Karpas-422 (cell line): ENCODE results near the gene TM9SF2. TPM values are rescaled to one million over a fixed set of nuclear protein-coding genes. Genes with fewer than 3 reads are reported as not detected.

Experiments
- DNase-seq: peaks from one replicate; pipeline ENCODE4 v3.0.0-alpha.2; 2015
- H2AFZ ChIP-seq: fragments of 200-600 bp; sonication (generic); 2 replicates; pipeline ENCODE4 v1.6.1; 2014; ENCODE audit warnings: antibody characterized with exemption, low read length, mixed read lengths
- H3K27ac ChIP-seq: fragments of 200-600 bp; sonication (generic); 2 replicates; pipeline ENCODE4 v1.5.1; 2014; ENCODE audit warnings: mild to moderate bottlenecking, low read length, moderate library complexity
- H3K27me3 ChIP-seq: fragments of 200-600 bp; sonication (generic); 2 replicates; pipeline ENCODE4 v1.6.1; 2014; ENCODE audit warnings: low read length, mixed read lengths
- H3K36me3 ChIP-seq: fragments of 200-600 bp; sonication (generic); 2 replicates; pipeline ENCODE4 v1.6.1; 2014; ENCODE audit warnings: low read length, mixed read lengths; ENCODE audit not compliant: insufficient read depth
- H3K4me1 ChIP-seq: fragments of 200-600 bp; sonication (generic); 2 replicates; pipeline ENCODE4 v1.6.1; 2014; ENCODE audit warnings: mild to moderate bottlenecking, low read length, mixed read lengths
- H3K4me2 ChIP-seq: fragments of 200-600 bp; sonication (generic); 2 replicates; pipeline ENCODE4 v1.6.1; 2014; ENCODE audit warnings: low read length, low read depth, mild to moderate bottlenecking; ENCODE audit not compliant: poor library complexity, severe bottlenecking
- H3K4me3 ChIP-seq: fragments of 200-600 bp; sonication (generic); 2 replicates; pipeline ENCODE4 v1.5.1; 2014; ENCODE audit warnings: mild to moderate bottlenecking, antibody characterized with exemption, low read length, mixed read lengths
- H3K79me2 ChIP-seq: fragments of 200-600 bp; sonication (generic); 2 replicates; pipeline ENCODE4 v1.6.1; 2014; ENCODE audit warnings: mild to moderate bottlenecking, low read length, mixed read lengths
- H3K9ac ChIP-seq: fragments of 200-600 bp; sonication (generic); 2 replicates; pipeline ENCODE4 v1.6.0; 2014; ENCODE audit warnings: low read length
- H3K9me2 ChIP-seq: fragments of 200-600 bp; sonication (generic), shearing (Covaris generic); replicated peaks from 2 replicates; pipeline ENCODE4 v1.6.0; 2014; ENCODE audit warnings: mild to moderate bottlenecking, low read length, moderate library complexity; ENCODE audit not compliant: insufficient read depth
- H3K9me3 ChIP-seq: fragments of 300-700, 200-600 bp; sonication (generic); 2 replicates; pipeline ENCODE4 v1.6.1; 2014; ENCODE audit warnings: low read length, mixed read lengths
- H4K20me1 ChIP-seq: fragments of 200-600 bp; sonication (generic); 2 replicates; pipeline ENCODE4 v1.6.1; 2014; ENCODE audit warnings: mild to moderate bottlenecking, antibody characterized with exemption, low read length, low read depth; ENCODE audit not compliant: insufficient read depth
- total RNA-seq: library from RNA; depleted of rRNA; stranded (reverse); fragments of >200 nt; shearing (Covaris generic); gene quantifications from 2 replicates; pipeline ENCODE4 v1.2.3, GENCODE V29; 2014; ENCODE audit warnings: low replicate concordance

The TM9SF2 gene
- total RNA-seq, 1 experiment from 2014 or later: 134 TPM

DNA sequence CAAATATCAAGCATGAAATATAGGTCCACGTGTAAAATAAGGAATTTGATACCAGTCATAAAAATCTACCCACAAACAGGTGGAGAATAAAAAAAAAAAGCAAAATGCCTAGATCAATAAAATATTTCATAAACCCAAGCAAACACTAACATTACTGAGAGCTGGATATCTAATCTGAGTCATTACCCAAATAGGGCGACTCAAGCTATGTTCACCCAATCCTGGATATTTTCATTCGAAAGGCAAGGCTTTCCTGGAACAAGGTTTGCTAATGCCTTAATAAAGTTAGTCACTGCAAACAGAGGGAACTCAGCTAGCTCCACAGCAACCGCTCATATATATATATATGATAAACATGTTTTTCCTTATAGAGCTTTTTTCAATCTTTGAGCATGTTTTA lies 33.5 kb upstream of the TM9SF2 start:
- H2AFZ ChIP-seq: no peak overlapping the region
- no peaks in the 10 kb centered on the region for H3K36me3 ChIP-seq
- no peaks in the 10 kb centered on the region for H3K4me1 ChIP-seq
- no peaks in the 10 kb centered on the region for H3K79me2 ChIP-seq
- no peak for DNase-seq
- H3K9me2 ChIP-seq: no peaks in the 10 kb centered on the region
- no peak overlapping the region for H3K27ac ChIP-seq
- no peaks in the 10 kb centered on the region for H4K20me1 ChIP-seq
- no peak overlapping the region for H3K9ac ChIP-seq
- no peak overlapping the region for H3K4me3 ChIP-seq
- H3K9me3 ChIP-seq: no peaks in the 10 kb centered on the region
- H3K27me3 ChIP-seq: no peaks in the 10 kb centered on the region
- no peak overlapping the region for H3K4me2 ChIP-seq

DNA sequence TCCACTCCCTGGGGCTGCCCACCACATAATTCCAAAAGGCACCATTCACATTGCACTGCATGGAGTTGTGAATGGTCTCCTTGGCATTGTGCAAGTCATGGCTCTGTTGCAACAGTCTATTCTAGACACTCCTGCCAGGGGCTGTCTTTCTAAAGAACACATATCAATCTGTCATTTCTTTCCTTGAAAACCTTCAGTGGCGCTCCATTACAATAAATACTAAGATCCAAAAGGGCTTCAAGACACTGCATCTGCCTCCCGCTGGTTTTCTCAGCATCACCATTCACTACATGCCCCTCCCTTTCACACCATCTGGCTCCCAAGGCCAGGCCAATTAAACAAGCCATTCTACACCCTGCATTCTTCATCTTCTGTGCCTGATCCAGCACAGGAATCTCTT lies 32.2 kb upstream of the TM9SF2 start:
- H3K27me3 ChIP-seq: no peaks in the 10 kb centered on the region
- H3K9me3 ChIP-seq: no peaks in the 10 kb centered on the region
- H3K4me1 ChIP-seq: no peaks in the 10 kb centered on the region
- H3K9me2 ChIP-seq: no peaks in the 10 kb centered on the region
- no peak overlapping the region for H2AFZ ChIP-seq
- no peak overlapping the region for H3K27ac ChIP-seq
- no peaks in the 10 kb centered on the region for H4K20me1 ChIP-seq
- H3K4me3 ChIP-seq: no peak overlapping the region
- H3K9ac ChIP-seq: no peak overlapping the region
- H3K4me2 ChIP-seq: no peak overlapping the region
- no peak for DNase-seq
- no peaks in the 10 kb centered on the region for H3K36me3 ChIP-seq
- H3K79me2 ChIP-seq: no peaks in the 10 kb centered on the region

DNA sequence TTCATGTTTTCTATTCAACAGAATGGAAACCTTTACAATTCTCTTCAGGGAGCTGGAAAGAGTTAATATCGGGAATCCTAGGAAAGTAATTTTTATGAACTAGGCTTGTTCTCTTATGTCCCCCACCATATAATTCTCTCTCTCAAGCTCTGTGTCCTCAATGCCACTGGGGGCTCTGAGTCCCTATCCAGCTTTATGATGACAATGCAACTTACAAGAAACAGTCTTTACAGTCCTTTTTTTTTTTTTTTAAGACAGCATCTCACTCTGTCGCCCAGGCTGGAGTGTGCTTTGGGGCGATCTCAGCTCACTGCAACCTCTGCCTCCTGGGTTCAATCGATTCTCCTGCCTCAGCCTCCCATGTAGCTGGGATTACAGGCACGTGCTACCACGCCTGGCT lies 31.2 kb upstream of the TM9SF2 start:
- Histone ChIP-seq H3K36me3 (no peaks in the 10 kb centered on the region), H3K27me3 (no peaks in the 10 kb centered on the region), H3K79me2 (no peaks in the 10 kb centered on the region), H3K9ac (no peak overlapping the region), H3K9me3 (no peaks in the 10 kb centered on the region), H2AFZ (no peak overlapping the region), H3K4me3 (no peak overlapping the region), H3K9me2 (no peaks in the 10 kb centered on the region), H4K20me1 (no peaks in the 10 kb centered on the region), H3K4me1 (no peaks in the 10 kb centered on the region), H3K27ac (no peak overlapping the region), H3K4me2 (no peak overlapping the region)
- DNase-seq: no peak

DNA sequence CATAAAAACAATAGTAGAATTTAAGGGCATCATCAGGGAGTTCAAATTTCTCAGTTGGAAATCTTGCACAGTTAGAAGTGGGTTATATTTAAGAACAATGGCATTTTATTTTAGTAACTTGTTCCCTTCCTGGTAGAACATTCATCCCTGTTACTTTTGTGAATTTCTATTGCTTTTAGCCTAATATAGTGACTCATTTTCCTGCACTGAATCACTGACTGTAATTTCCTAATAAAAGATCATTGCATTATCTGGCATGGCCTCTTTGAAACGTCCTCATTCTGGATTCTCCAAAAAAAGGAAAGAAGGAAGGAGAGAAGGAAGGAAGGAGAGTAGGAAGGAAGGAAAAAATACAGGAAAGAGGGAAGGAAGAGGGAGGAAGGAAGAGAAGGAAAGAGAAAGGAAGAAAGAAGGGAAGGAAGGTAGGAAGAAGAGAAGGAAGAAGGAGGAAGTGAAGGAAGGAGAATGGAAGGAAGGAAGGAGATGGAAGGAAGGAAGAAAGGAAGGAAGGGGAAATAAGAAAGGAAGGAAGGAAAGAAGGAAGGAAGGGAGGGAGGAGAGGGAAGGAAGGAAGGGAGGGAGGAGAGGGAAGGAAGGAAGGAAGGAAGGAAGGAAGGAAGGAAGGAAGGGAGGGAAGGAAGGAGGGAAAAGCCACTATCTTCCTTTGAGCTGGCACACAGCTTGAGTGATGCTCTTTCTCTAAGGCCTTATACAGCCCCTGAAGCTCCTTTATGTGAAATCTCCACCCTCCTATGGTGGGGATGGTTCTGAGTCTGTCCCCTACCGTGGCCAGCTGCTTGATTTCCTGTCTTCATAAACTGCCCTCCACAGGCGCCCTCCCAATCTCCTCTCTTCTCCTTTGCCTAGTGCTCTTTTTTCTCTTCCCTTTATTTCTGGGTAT lies 29.8 kb upstream of the TM9SF2 start:
- Histone ChIP-seq H3K4me2 (no peak overlapping the region), H3K36me3 (no peaks in the 10 kb centered on the region), H3K79me2 (no peaks in the 10 kb centered on the region), H3K9me2 (no peaks in the 10 kb centered on the region), H4K20me1 (no peaks in the 10 kb centered on the region), H3K4me1 (peaks cover 2% of the 10 kb centered on the region), H2AFZ (no peak overlapping the region), H3K4me3 (no peak overlapping the region), H3K9me3 (no peaks in the 10 kb centered on the region), H3K9ac (no peak overlapping the region), H3K27me3 (no peaks in the 10 kb centered on the region), H3K27ac (no peak overlapping the region)
- no peak for DNase-seq

DNA sequence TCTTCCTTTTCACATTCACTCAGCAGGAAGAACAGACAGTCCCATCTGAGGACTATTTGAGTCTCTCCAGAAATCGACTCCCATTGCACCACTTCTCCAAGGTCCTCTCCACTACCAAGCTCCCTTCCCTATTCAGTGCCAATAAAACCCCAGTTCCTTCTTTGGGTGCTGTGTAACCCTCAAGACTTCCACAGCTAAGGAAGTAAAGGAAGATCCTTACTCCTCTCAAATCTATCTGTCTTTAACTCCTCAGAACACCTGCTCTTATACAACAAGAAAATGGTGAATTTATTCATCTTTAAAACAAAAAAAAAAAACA lies 29.2 kb upstream of the TM9SF2 start:
- no peak overlapping the region for H3K4me3 ChIP-seq
- H2AFZ ChIP-seq: no peak overlapping the region
- H3K79me2 ChIP-seq: no peaks in the 10 kb centered on the region
- DNase-seq: no peak
- peaks cover 5% of the 10 kb centered on the region for H3K4me1 ChIP-seq
- H3K9me2 ChIP-seq: no peaks in the 10 kb centered on the region
- H3K9me3 ChIP-seq: no peaks in the 10 kb centered on the region
- no peaks in the 10 kb centered on the region for H3K36me3 ChIP-seq
- no peak overlapping the region for H3K27ac ChIP-seq
- no peaks in the 10 kb centered on the region for H4K20me1 ChIP-seq
- no peak overlapping the region for H3K4me2 ChIP-seq
- no peak overlapping the region for H3K9ac ChIP-seq
- no peaks in the 10 kb centered on the region for H3K27me3 ChIP-seq

DNA sequence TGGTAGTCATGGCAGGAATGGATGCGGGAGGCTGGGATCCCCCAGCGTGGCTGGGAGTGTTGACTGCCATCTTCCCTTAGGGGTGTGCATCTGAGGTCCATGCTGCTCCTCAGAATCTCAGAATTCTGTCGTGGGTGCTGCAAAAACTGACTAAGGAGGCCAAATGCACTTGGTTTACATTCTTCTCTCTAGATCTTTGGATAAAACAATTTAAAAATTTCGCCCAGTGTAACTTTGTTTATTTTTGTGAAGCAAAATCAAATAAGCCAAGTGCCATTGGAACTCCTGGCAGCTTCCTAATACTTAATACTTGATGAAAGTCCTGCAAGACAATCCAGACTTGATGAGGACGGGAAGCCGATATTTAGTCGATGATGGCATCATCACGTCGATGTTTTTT lies 27.8 kb upstream of the TM9SF2 start:
- no peak overlapping the region for H3K27ac ChIP-seq
- no peaks in the 10 kb centered on the region for H4K20me1 ChIP-seq
- H3K4me3 ChIP-seq: no peak overlapping the region

DNA sequence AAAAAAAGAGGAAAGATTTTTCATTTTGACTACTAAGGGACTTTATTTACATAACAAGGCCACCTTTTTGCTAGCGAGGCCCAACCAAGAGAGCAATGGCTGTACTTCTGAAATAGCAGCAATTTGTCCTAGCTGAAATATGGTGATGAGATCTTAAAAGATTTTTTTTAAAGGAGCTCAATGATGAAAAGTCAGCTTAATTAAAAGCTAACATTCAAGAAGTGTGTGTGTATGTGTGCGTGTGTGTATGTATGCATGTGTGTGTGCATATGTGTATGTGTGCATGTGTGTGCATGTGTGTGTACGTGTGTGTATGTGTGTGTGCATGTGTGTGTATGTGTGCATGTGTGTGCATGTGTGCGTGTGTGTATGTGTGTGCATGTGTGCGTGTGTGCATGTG lies 24.6 kb upstream of the TM9SF2 start:
- Histone ChIP-seq H3K36me3 (no peaks in the 10 kb centered on the region), H3K4me2 (peak overlapping the region; percentile 32), H3K9me3 (no peaks in the 10 kb centered on the region), H4K20me1 (no peaks in the 10 kb centered on the region), H3K4me1 (peaks cover 5% of the 10 kb centered on the region), H3K4me3 (no peak overlapping the region), H3K27me3 (no peaks in the 10 kb centered on the region), H3K79me2 (no peaks in the 10 kb centered on the region), H3K27ac (no peak overlapping the region), H2AFZ (no peak overlapping the region), H3K9me2 (no peaks in the 10 kb centered on the region), H3K9ac (no peak overlapping the region)
- DNase-seq: no peak

More for the DNA sequence above, 27.8 kb upstream of the TM9SF2 start:
- DNase-seq: no peak
- no peaks in the 10 kb centered on the region for H3K27me3 ChIP-seq
- no peaks in the 10 kb centered on the region for H3K36me3 ChIP-seq
- H3K4me1 ChIP-seq: peaks cover 5% of the 10 kb centered on the region
- no peak overlapping the region for H3K4me2 ChIP-seq
- H3K79me2 ChIP-seq: no peaks in the 10 kb centered on the region
- H2AFZ ChIP-seq: no peak overlapping the region
- no peaks in the 10 kb centered on the region for H3K9me3 ChIP-seq
- no peaks in the 10 kb centered on the region for H3K9me2 ChIP-seq
- no peak overlapping the region for H3K9ac ChIP-seq

DNA sequence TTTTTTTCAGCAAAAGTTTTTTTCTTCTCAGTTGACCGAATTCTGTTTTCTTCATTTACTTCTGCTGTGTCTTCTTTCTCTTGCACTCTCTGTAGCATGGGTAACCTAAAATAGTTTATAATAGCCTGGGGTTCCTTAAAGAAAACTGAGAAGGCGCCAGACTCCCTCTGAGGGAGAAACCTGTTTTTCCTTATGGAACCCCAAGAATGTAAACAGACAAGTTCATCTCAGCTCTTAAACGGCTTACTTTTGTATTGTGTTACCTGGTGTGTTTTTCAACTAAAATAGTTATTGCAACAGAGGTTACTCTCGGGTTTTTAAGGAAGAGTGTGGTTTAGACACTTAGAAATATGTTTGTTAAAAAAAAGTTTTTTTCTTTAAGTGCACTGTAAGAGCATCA lies 23.8 kb upstream of the TM9SF2 start:
- Histone ChIP-seq H3K4me3 (no peak overlapping the region), H2AFZ (no peak overlapping the region), H3K4me2 (no peak overlapping the region)

More for the DNA sequence above, 23.8 kb upstream of the TM9SF2 start:
- Histone ChIP-seq H3K79me2 (no peaks in the 10 kb centered on the region), H4K20me1 (no peaks in the 10 kb centered on the region), H3K36me3 (no peaks in the 10 kb centered on the region), H3K9ac (no peak overlapping the region), H3K27ac (no peak overlapping the region), H3K4me1 (peaks cover 5% of the 10 kb centered on the region), H3K27me3 (no peaks in the 10 kb centered on the region), H3K9me3 (no peaks in the 10 kb centered on the region), H3K9me2 (no peaks in the 10 kb centered on the region)
- DNase-seq: no peak
